B cell (primary cell): ENCODE data around the gene PDE6B. TPM values are rescaled to one million over a fixed set of nuclear protein-coding genes. Genes with fewer than 3 reads are reported as not detected.

Experiments
- ATAC-seq: fragments of 200-7000 bp; cut with Tn5 transposase; one replicate; pipeline ENCODE4 v1.10.0; 2021; ENCODE audit warnings: low read depth, mild to moderate bottlenecking, moderate number of reproducible peaks, moderate library complexity
- CTCF ChIA-PET: fragments of 350-600 bp; sonication (Branson Sonifier 250); formaldehyde crosslinking; loops from one replicate; lab custom pipeline; 2021; ENCODE audit warnings: antibody characterized with exemption, inconsistent platforms; lab: Charles Lee
- POLR2A ChIA-PET: fragments of 350-600 bp; sonication (Branson Sonifier 250); formaldehyde crosslinking; loops from one replicate; lab custom pipeline; 2021; ENCODE audit warnings: antibody characterized with exemption; lab: Charles Lee
- DNase-seq: peaks from one replicate; pipeline ENCODE4 v3.0.0; 2013
- H2AFZ ChIP-seq: 2 replicates; pipeline ENCODE4 v1.6.1; 2012; ENCODE audit warnings: mild to moderate bottlenecking, low read depth, low read length; ENCODE audit not compliant: insufficient read depth, poor library complexity, severe bottlenecking
- H3K27ac ChIP-seq, 2 donors: 1 replicate in 1 of 2; 2 replicates in 1 of 2; pipeline ENCODE4 v1.5.1; 2012 to 2013; ENCODE audit warnings: low read length in 2 of 2, mild to moderate bottlenecking in 2 of 2, moderate library complexity in 1 of 2
- H3K27me3 ChIP-seq, 4 experiments: fragments of 200-600 bp in 1 of 4; sonication (generic) in 1 of 4; replicated peaks in 1 of 4; 1 replicate in 2 of 4; 2 replicates in 2 of 4; pipeline versions ENCODE4 v1.6.1 to v1.7.0; 2013 to 2016; ENCODE audit warnings: low read length in 3 of 4, mild to moderate bottlenecking in 2 of 4, mixed read lengths in 1 of 4, moderate library complexity in 1 of 4; ENCODE audit not compliant: insufficient read depth in 4 of 4, control insufficient read depth in 3 of 4; ENCODE audit errors: control extremely low read depth in 1 of 4
- H3K36me3 ChIP-seq, 2 experiments: replicated peaks in 1 of 2; 1 replicate in 1 of 2; 2 replicates in 1 of 2; pipeline versions ENCODE4 v1.6.1 to v1.7.1; 2013; ENCODE audit warnings: low read length in 1 of 2; ENCODE audit not compliant: insufficient read depth in 2 of 2, control insufficient read depth in 1 of 2; ENCODE audit errors: control extremely low read depth in 1 of 2, extremely low read depth in 1 of 2
- H3K4me1 ChIP-seq, 2 donors: fragments of 200-600 bp in 1 of 2; sonication (generic) in 1 of 2; 1 replicate in 1 of 2; 2 replicates in 1 of 2; pipeline versions ENCODE4 v1.5.1 to v1.6.1; 2013 to 2017; ENCODE audit warnings: low read length in 2 of 2; ENCODE audit not compliant: control insufficient read depth in 2 of 2, insufficient read depth in 2 of 2
- H3K4me2 ChIP-seq: replicated peaks from 2 replicates; pipeline ENCODE3; 2012; ENCODE audit warnings: mild to moderate bottlenecking, low read depth, low read length; ENCODE audit not compliant: poor library complexity, severe bottlenecking
- H3K4me3 ChIP-seq, 5 experiments: fragments of 200-600 bp in 1 of 5; sonication (generic) in 1 of 5; 1 replicate in 3 of 5; 2 replicates in 2 of 5; pipeline versions ENCODE4 v1.5.1 to v1.7.0; 2011 to 2016; ENCODE audit warnings: low read length in 4 of 5, mild to moderate bottlenecking in 4 of 5, low read depth in 2 of 5, control low read depth in 1 of 5, moderate library complexity in 1 of 5; ENCODE audit not compliant: insufficient read depth in 1 of 5; ENCODE audit errors: control extremely low read depth in 1 of 5, extremely low read depth in 1 of 5
- H3K79me2 ChIP-seq: fragments of 200-600 bp; sonication (generic); one replicate; pipeline ENCODE4 v1.6.0; 2016; ENCODE audit warnings: low read length; ENCODE audit not compliant: control insufficient read depth, insufficient read depth
- H3K9ac ChIP-seq: fragments of 200-600 bp; sonication (generic); 2 replicates; pipeline ENCODE4 v1.6.1; 2017; ENCODE audit warnings: mild to moderate bottlenecking, low read length, moderate library complexity
- H3K9me3 ChIP-seq, 3 donors: one replicate each; pipeline versions ENCODE4 v1.6.1 to v1.7.1; 2013; ENCODE audit warnings: low read length in 2 of 3; ENCODE audit not compliant: control insufficient read depth in 2 of 3, insufficient read depth in 1 of 3; ENCODE audit errors: control extremely low read depth in 1 of 3
- H4K20me1 ChIP-seq: 2 replicates; pipeline ENCODE4 v1.6.0; 2012; ENCODE audit warnings: mild to moderate bottlenecking, low read length; ENCODE audit not compliant: insufficient read depth, control insufficient read depth, poor library complexity, severe bottlenecking
- H3K27ac Mint-ChIP-seq: one replicate; pipeline ENCODE4 v1.8.0; 2021; ENCODE audit warnings: mixed read lengths
- H3K27me3 Mint-ChIP-seq: one replicate; pipeline ENCODE4 v1.8.0; 2021; ENCODE audit warnings: mixed read lengths
- H3K4me1 Mint-ChIP-seq: one replicate; pipeline ENCODE4 v1.8.0; 2021; ENCODE audit warnings: mixed read lengths
- H3K4me3 Mint-ChIP-seq: one replicate; pipeline ENCODE4 v1.8.0; 2021; ENCODE audit warnings: mixed read lengths
- H3K9me3 Mint-ChIP-seq: one replicate; pipeline ENCODE4 v1.8.0; 2022; ENCODE audit warnings: mixed read lengths; ENCODE audit not compliant: insufficient read depth
- EZH2 ChIP-seq: IDR thresholded peaks from 2 replicates; pipeline ENCODE4 v1.6.1; 2012; ENCODE audit warnings: borderline replicate concordance, low read depth, mild to moderate bottlenecking, moderate library complexity, low read length; ENCODE audit not compliant: insufficient read depth, poor library complexity, severe bottlenecking
- WGBS: methylation state at CpG from one replicate; pipeline ENCODE4 v1.1.5; 2013; ENCODE audit warnings: missing lambda C conversion rate; ENCODE audit not compliant: insufficient coverage; 5-methylcytosine and 5-hydroxymethylcytosine counted together
- intact Hi-C: fragments of 100-400 bp; cut with micrococcal nuclease; formaldehyde crosslinking; loops from one replicate; pipeline ENCODE4 v1.10.0; 2022
- polyA plus RNA-seq: library from polyadenylated mRNA; depleted of rRNA; stranded (reverse); fragments of >200 nt; gene quantifications from 2 replicates; pipeline ENCODE4 v1.2.3, GENCODE V29; 2012
- total RNA-seq, 2 donors: library from RNA; stranded (reverse); fragments of 120-200 nt in 1 of 2; gene quantifications; 1 replicate in 1 of 2; 2 replicates in 1 of 2; pipeline versions ENCODE4 v1.2.3 to v1.2.4, GENCODE V29; 2013 to 2022
- TF ChIP-seq, protein P1 (sequence below): fragments of 200-600 bp; IDR thresholded peaks from one replicate; pipeline ENCODE4 v1.8.0; 2022; ENCODE audit warnings: antibody characterized with exemption, mild to moderate bottlenecking

The PDE6B gene
- total and polyA plus RNA-seq, 2 donors (not counting 1 experiment from before 2014, with no cell fraction given): 20.0 to 25.2 TPM

DNA sequence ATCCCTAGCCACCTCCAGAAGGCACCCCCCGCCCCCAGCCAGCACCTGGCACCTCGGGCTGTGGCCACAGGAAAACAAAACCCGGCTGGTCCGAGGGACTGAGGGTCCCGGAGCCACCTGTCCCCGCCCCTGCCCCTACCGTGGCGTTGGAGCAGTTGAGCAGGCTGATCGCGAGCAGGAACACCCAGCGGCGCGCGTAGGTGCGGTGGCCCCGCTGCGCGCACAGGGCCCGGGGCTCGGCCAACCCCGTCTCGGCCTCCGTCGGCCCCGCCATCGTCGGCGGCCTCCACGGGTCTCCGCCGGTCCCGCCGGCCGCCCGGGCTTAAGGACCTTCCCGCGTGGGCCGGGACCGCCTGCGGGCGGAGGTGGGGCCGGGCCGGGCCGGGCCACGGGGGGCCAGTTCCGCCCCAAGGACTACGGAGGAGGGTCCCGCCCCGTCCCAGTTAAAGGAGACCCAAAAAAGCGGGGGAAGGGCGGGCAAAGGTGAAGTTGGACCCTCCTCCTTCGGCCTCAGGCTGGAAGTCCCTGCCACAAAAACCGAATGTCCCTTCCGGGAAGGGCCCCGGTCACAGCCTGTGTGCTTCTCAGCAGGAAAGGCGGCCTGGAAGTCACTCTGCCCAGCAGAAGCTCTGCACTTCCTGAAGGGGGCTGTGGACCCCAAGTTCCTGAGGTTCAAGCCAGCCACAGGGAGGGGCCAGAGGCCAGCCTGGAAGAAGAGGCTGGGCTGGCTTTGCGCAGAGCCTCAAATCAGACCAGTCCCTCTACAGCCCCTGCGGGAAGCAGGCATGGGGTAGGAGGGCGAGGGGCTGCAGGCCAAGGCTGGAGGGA is 63.7 kb downstream of the PDE6B start, which contains the start of gene SLC49A3:
Gene SLC49A3, minus strand, starts transcription at position 298 of the 828 bp plus-strand sequence. Its CDS starts 24 bp downstream, at position 274.
- peak within 1 kb of the TSS in 1 of 2 donors; percentile 33 for H3K27ac ChIP-seq
- DNase-seq: peak; percentile 46
- ChIA-PET POLR2A (no interaction called here), CTCF (interaction anchor here (0.6 kb wide), 1 partner anchor 10 kb away, joined by 3 read pairs; no protein-coding TSS in a partner anchor)
- WGBS: 10% methylated on average over 58 of the region's 59 CpGs
- H3K4me2 ChIP-seq: peak within 1 kb of the TSS; percentile 83
- peak within 1 kb of the TSS; percentile 73 for H2AFZ ChIP-seq
- peaks cover 12 to 14% of the 10 kb centered on the region in 2 donors for H3K4me1 ChIP-seq
- peak within 1 kb of the TSS; percentile 49 for H3K9ac ChIP-seq
- peaks cover 16% of the 10 kb centered on the region for H3K27me3 Mint-ChIP-seq
- H3K27me3 ChIP-seq: peaks cover 0 to 23% (median 2%) of the 10 kb centered on the region in 4 experiments
- no peak for TF ChIP-seq EZH2
- peak within 1 kb of the TSS; percentile 54 for H3K4me3 Mint-ChIP-seq
- ATAC-seq: peak; percentile 51
- H3K79me2 ChIP-seq: no peaks in the 10 kb centered on the region
- peak within 1 kb of the TSS in 4 of 5 experiments; percentile 26 to 56 (median 46) for H3K4me3 ChIP-seq
- intact Hi-C loops: no loop called here
- no peaks in the 10 kb centered on the region for H4K20me1 ChIP-seq
- no peaks in the 10 kb centered on the region for H3K36me3 ChIP-seq
- no peak within 1 kb of the TSS for H3K27ac Mint-ChIP-seq
- no peaks in the 10 kb centered on the region for H3K9me3 Mint-ChIP-seq
- peaks cover 0 to 3% (median 0%) of the 10 kb centered on the region in 3 donors for H3K9me3 ChIP-seq
- peaks cover 6% of the 10 kb centered on the region for H3K4me1 Mint-ChIP-seq

DNA sequence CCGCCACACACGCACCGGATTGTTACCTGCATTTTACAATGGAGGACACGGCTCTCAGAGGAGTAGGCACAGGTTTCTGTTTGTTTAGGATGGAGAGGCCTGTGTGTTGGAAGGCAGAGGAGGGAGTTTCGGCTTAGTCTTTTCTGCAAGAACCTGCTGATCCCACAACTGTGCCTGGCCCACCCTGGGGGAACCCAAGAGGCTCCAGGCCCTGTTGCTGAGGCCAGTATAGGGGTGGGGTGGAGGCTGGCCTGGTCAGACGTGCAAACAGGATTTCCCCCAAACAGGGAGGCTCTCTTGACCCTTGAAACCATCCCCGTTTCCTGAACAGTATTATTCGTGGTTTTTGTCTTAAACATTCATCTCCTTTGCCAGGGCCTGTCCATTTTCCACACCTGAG is 64.3 kb downstream of the PDE6B start:
- ChIA-PET CTCF (interaction anchor here (0.6 kb wide), 1 partner anchor 9 kb away, joined by 3 read pairs; no protein-coding TSS in a partner anchor), POLR2A (no interaction called here)
- Mint-ChIP-seq H3K4me3 (peak overlapping the region; percentile 34), H3K27ac (no peak overlapping the region), H3K4me1 (peaks cover 6% of the 10 kb centered on the region), H3K9me3 (no peaks in the 10 kb centered on the region), H3K27me3 (peaks cover 16% of the 10 kb centered on the region)
- 92% methylated on average over 6 of the region's 8 CpGs for WGBS
- no peak overlapping the region for H3K9ac ChIP-seq
- no peaks in the 10 kb centered on the region for H4K20me1 ChIP-seq
- H3K79me2 ChIP-seq: no peaks in the 10 kb centered on the region
- H3K27me3 ChIP-seq: peaks cover 0 to 23% (median 2%) of the 10 kb centered on the region in 4 experiments
- no peaks in the 10 kb centered on the region for H3K36me3 ChIP-seq
- ATAC-seq (no peak), DNase-seq (no peak)
- intact Hi-C loops: no loop called here
- no peak overlapping the region for H3K27ac ChIP-seq
- no peak overlapping the region for H3K4me3 ChIP-seq
- H2AFZ ChIP-seq: peak overlapping the region; percentile 73
- peaks cover 12 to 14% of the 10 kb centered on the region in 2 donors for H3K4me1 ChIP-seq
- H3K4me2 ChIP-seq: peak overlapping the region; percentile 83
- TF ChIP-seq, protein P1, sequence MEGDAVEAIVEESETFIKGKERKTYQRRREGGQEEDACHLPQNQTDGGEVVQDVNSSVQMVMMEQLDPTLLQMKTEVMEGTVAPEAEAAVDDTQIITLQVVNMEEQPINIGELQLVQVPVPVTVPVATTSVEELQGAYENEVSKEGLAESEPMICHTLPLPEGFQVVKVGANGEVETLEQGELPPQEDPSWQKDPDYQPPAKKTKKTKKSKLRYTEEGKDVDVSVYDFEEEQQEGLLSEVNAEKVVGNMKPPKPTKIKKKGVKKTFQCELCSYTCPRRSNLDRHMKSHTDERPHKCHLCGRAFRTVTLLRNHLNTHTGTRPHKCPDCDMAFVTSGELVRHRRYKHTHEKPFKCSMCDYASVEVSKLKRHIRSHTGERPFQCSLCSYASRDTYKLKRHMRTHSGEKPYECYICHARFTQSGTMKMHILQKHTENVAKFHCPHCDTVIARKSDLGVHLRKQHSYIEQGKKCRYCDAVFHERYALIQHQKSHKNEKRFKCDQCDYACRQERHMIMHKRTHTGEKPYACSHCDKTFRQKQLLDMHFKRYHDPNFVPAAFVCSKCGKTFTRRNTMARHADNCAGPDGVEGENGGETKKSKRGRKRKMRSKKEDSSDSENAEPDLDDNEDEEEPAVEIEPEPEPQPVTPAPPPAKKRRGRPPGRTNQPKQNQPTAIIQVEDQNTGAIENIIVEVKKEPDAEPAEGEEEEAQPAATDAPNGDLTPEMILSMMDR: no peak
- TF ChIP-seq EZH2: no peak
- peaks cover 0 to 3% (median 0%) of the 10 kb centered on the region in 3 donors for H3K9me3 ChIP-seq
